GM19324 (cell line): Measurements from ENCODE around the gene OTOG.

ENCODE experiments used
- ATAC-seq: cut with Tn5 transposase; IDR thresholded peaks from one replicate; pipeline ENCODE4 v1.9.1; 2021; ENCODE audit warnings: mild to moderate bottlenecking, moderate library complexity; ENCODE audit not compliant: unreplicated experiment, low FRiP score

The OTOG gene

GRCh38 chr11:17547051-17547577, at the start of gene OTOG:
Gene OTOG (plus strand): TSS chr11:17547259. CDS start chr11:17547373, 114 bp downstream.
- no peak for ATAC-seq

GRCh38 chr11:17498058-17498457, 49.0 kb upstream of the OTOG start:
- ATAC-seq, result no peak

- no peak for ATAC-seq
Observed at GRCh38 chr11:17498475-17498874, 48.6 kb upstream of the OTOG start.

GRCh38 chr11:17500673-17501072, 46.4 kb upstream of the OTOG start:
- no peak for ATAC-seq

GRCh38 chr11:17502630-17503029, 44.4 kb upstream of the OTOG start:
- ATAC-seq, result no peak

- no peak for ATAC-seq
Observed at GRCh38 chr11:17504330-17505107, 42.5 kb upstream of the OTOG start.

- no peak for ATAC-seq
Observed at GRCh38 chr11:17505146-17505545, 41.9 kb upstream of the OTOG start.

- ATAC-seq, result no peak
Observed at GRCh38 chr11:17506314-17506713, 40.7 kb upstream of the OTOG start.

- no peak for ATAC-seq
Observed at GRCh38 chr11:17506942-17507341, 40.1 kb upstream of the OTOG start.

- no peak for ATAC-seq
Observed at GRCh38 chr11:17507773-17508172, 39.3 kb upstream of the OTOG start.

- ATAC-seq, result no peak
Observed at GRCh38 chr11:17508306-17508705, 38.8 kb upstream of the OTOG start.

- no peak for ATAC-seq
Observed at GRCh38 chr11:17508791-17509190, 38.3 kb upstream of the OTOG start.

- no peak for ATAC-seq
Observed at GRCh38 chr11:17510507-17511206, 36.4 kb upstream of the OTOG start.

- no peak for ATAC-seq
Observed at GRCh38 chr11:17511571-17511970, 35.5 kb upstream of the OTOG start.

GRCh38 chr11:17512101-17512500, 35.0 kb upstream of the OTOG start:
- ATAC-seq, result no peak

- ATAC-seq, result no peak
Observed at GRCh38 chr11:17513853-17514252, 33.2 kb upstream of the OTOG start.

- ATAC-seq, result no peak
Observed at GRCh38 chr11:17514476-17514875, 32.6 kb upstream of the OTOG start.

GRCh38 chr11:17515443-17516176, 31.4 kb upstream of the OTOG start:
- ATAC-seq, result no peak

GRCh38 chr11:17516551-17517150, 30.4 kb upstream of the OTOG start:
- no peak for ATAC-seq

GRCh38 chr11:17517186-17517585, 29.9 kb upstream of the OTOG start:
- no peak for ATAC-seq

- no peak for ATAC-seq
Observed at GRCh38 chr11:17518366-17518765, 28.7 kb upstream of the OTOG start.
